Hematopoietic multipotent progenitor cell treated with erythropoietin and hydrocortisone succinate and interleukin-3 and kit ligand, for 8 days (in vitro differentiated cells): ENCODE results near the gene GPC6.

Experiments
- DNase-seq: peaks from one replicate; pipeline ENCODE4 v3.0.0-alpha.2; 2015

Gene GPC6

GRCh38 chr13:93872786-93873347 lies 646.3 kb downstream of the GPC6 start:
- DNase-seq: no peak

GRCh38 chr13:93875547-93875946 lies 648.9 kb downstream of the GPC6 start:
- no peak for DNase-seq

- no peak for DNase-seq
Observed at GRCh38 chr13:93876236-93876635, 649.6 kb downstream of the GPC6 start.

GRCh38 chr13:93878675-93879074 lies 652.1 kb downstream of the GPC6 start:
- no peak for DNase-seq

- no peak for DNase-seq
Observed at GRCh38 chr13:93881411-93881810, 654.8 kb downstream of the GPC6 start.

GRCh38 chr13:93882086-93882651 lies 655.6 kb downstream of the GPC6 start:
- DNase-seq: no peak

GRCh38 chr13:93889430-93889951 lies 662.9 kb downstream of the GPC6 start:
- DNase-seq: no peak

GRCh38 chr13:93899981-93900380 lies 673.4 kb downstream of the GPC6 start:
- DNase-seq: no peak

- DNase-seq: no peak
Observed at GRCh38 chr13:93900731-93901130, 674.1 kb downstream of the GPC6 start.

- no peak for DNase-seq
Observed at GRCh38 chr13:93903909-93904308, 677.3 kb downstream of the GPC6 start.

- no peak for DNase-seq
Observed at GRCh38 chr13:93915269-93915809, 688.7 kb downstream of the GPC6 start.

GRCh38 chr13:93922063-93922855 lies 695.7 kb downstream of the GPC6 start:
- no peak for DNase-seq

GRCh38 chr13:93925990-93926389 lies 699.4 kb downstream of the GPC6 start:
- no peak for DNase-seq

- DNase-seq: no peak
Observed at GRCh38 chr13:93926425-93926824, 699.8 kb downstream of the GPC6 start.

GRCh38 chr13:93927431-93927830 lies 700.8 kb downstream of the GPC6 start:
- no peak for DNase-seq

- no peak for DNase-seq
Observed at GRCh38 chr13:93932901-93933300, 706.3 kb downstream of the GPC6 start.

- no peak for DNase-seq
Observed at GRCh38 chr13:93936901-93937300, 710.3 kb downstream of the GPC6 start.

- no peak for DNase-seq
Observed at GRCh38 chr13:93941444-93941843, 714.8 kb downstream of the GPC6 start.

- no peak for DNase-seq
Observed at GRCh38 chr13:93942016-93942415, 715.4 kb downstream of the GPC6 start.

GRCh38 chr13:93945621-93946020 lies 719.0 kb downstream of the GPC6 start:
- DNase-seq: no peak

- no peak for DNase-seq
Observed at GRCh38 chr13:93946994-93947393, 720.4 kb downstream of the GPC6 start.

GRCh38 chr13:93947651-93948050 lies 721.0 kb downstream of the GPC6 start:
- DNase-seq: no peak

GRCh38 chr13:93948162-93948922 lies 721.7 kb downstream of the GPC6 start:
- no peak for DNase-seq
